HepG2 (cell line): Measurements from ENCODE around the gene SELENOW. TPM values are rescaled to one million over a fixed set of nuclear protein-coding genes. Genes with fewer than 3 reads are reported as not detected.
A peak's percentile ranks its signal among the peaks of the same experiment; 100 is the strongest.

Experiments
- ATF3 ChIP-seq: sonication (generic); formaldehyde crosslinking; IDR thresholded peaks from 2 replicates; pipeline ENCODE4 v1.4.0; 2020; ENCODE audit warnings: missing genetic modification reagents
- CEBPB ChIP-seq: IDR thresholded peaks from 2 replicates; pipeline ENCODE4 v1.6.1; 2011; ENCODE audit warnings: low read depth, low read length, improper control_type of control experiment, borderline replicate concordance
- GABPA ChIP-seq, 2 experiments: IDR thresholded peaks; 2 replicates each; pipeline ENCODE4 v1.6.1; 2011 to 2016; ENCODE audit warnings: low read depth in 2 of 2, low read length in 1 of 2, missing biosample characterization in 1 of 2, missing genetic modification characterization in 1 of 2
- GATAD2A ChIP-seq: IDR thresholded peaks from 2 replicates; pipeline ENCODE4 v1.6.1; 2016
- GTF2F1 ChIP-seq: fragments of 150-350 bp; IDR thresholded peaks from 2 replicates; pipeline ENCODE4 v1.6.1; 2014; ENCODE audit warnings: low read length
- KDM3A ChIP-seq: IDR thresholded peaks from 2 replicates; pipeline ENCODE4 v1.6.1; 2018; ENCODE audit warnings: low read depth, missing compliant biosample characterization
- MEIS2 ChIP-seq: sonication (generic); formaldehyde crosslinking; IDR thresholded peaks from 2 replicates; pipeline ENCODE4 v1.9.0; 2021; ENCODE audit warnings: mild to moderate bottlenecking, missing genetic modification reagents
- NFYC ChIP-seq: IDR thresholded peaks from 2 replicates; pipeline ENCODE4 v1.6.1; 2016; ENCODE audit warnings: missing genetic modification reagents, missing compliant biosample characterization
- PHB2 ChIP-seq: fragments of 450-650 bp; IDR thresholded peaks from 2 replicates; pipeline ENCODE4 v1.6.1; 2018; ENCODE audit not compliant: partially characterized antibody
- PLRG1 ChIP-seq: fragments of 450-650 bp; conservative IDR thresholded peaks from 2 replicates; pipeline ENCODE4 v1.6.1; 2016
- REL ChIP-seq: sonication (generic); formaldehyde crosslinking; conservative IDR thresholded peaks from 2 replicates; pipeline ENCODE4 v1.8.0; 2022; ENCODE audit warnings: mild to moderate bottlenecking, missing genetic modification reagents, moderate library complexity
- SNAPC4 ChIP-seq: sonication (generic); formaldehyde crosslinking; IDR thresholded peaks from 2 replicates; pipeline ENCODE4 v1.4.0; 2020; ENCODE audit warnings: mild to moderate bottlenecking, missing genetic modification reagents
- SNRNP70 ChIP-seq: fragments of 200-400 bp; formaldehyde crosslinking; IDR thresholded peaks from 2 replicates; pipeline ENCODE4 v1.6.1; 2017; ENCODE audit warnings: mild to moderate bottlenecking, low read depth, low read length, moderate library complexity
- SOX5 ChIP-seq: IDR thresholded peaks from 2 replicates; pipeline ENCODE4 v1.6.1; 2016; ENCODE audit warnings: borderline replicate concordance
- ZBTB49 ChIP-seq: sonication (generic); formaldehyde crosslinking; IDR thresholded peaks from 2 replicates; pipeline ENCODE4 v1.4.0; 2020; ENCODE audit warnings: missing genetic modification reagents, borderline replicate concordance
- ZNF17 ChIP-seq: sonication (generic); formaldehyde crosslinking; IDR thresholded peaks from 2 replicates; pipeline ENCODE4 v1.5.0; 2020; ENCODE audit warnings: mild to moderate bottlenecking, missing genetic modification reagents
- ZNF326 ChIP-seq: sonication (generic); formaldehyde crosslinking; IDR thresholded peaks from 2 replicates; pipeline ENCODE4 v1.4.0; 2020; ENCODE audit warnings: missing genetic modification reagents, borderline replicate concordance
- ZNF510 ChIP-seq: sonication (generic); formaldehyde crosslinking; IDR thresholded peaks from 2 replicates; pipeline ENCODE4 v1.4.0; 2020; ENCODE audit warnings: low read depth, mild to moderate bottlenecking, missing genetic modification reagents
- ZNF556 ChIP-seq: sonication (generic); formaldehyde crosslinking; IDR thresholded peaks from 2 replicates; pipeline ENCODE4 v1.4.0; 2020; ENCODE audit warnings: mild to moderate bottlenecking, missing genetic modification reagents, borderline replicate concordance
- ZNF614 ChIP-seq: IDR thresholded peaks from 2 replicates; pipeline ENCODE4 v1.6.1; 2018; ENCODE audit warnings: missing biosample characterization, missing genetic modification reagents, inconsistent platforms, borderline replicate concordance
- ZNF766 ChIP-seq: sonication (generic); formaldehyde crosslinking; IDR thresholded peaks from 2 replicates; pipeline ENCODE4 v1.5.0; 2020; ENCODE audit warnings: missing genetic modification reagents, borderline replicate concordance
- ZNF891 ChIP-seq: sonication (generic); formaldehyde crosslinking; IDR thresholded peaks from 2 replicates; pipeline ENCODE4 v1.5.0; 2020; ENCODE audit warnings: mild to moderate bottlenecking, missing genetic modification reagents
- ZSCAN30 ChIP-seq: sonication (generic); formaldehyde crosslinking; IDR thresholded peaks from 2 replicates; pipeline ENCODE4 v1.5.0; 2020; ENCODE audit warnings: mild to moderate bottlenecking, missing genetic modification reagents
- polyA plus RNA-seq, 8 experiments: library from polyadenylated mRNA; depleted of rRNA in 3 of 8; stranded (reverse) in 7 of 8; unstranded in 1 of 8; fragments of >200 nt; fragmentation: Illumina TruSeq in 4 of 8; extraction: Trizol in 4 of 8; gene quantifications; 2 replicates each; pipeline versions ENCODE4 v1.2.1 to v1.2.3, GENCODE V29; 2011 to 2016; ENCODE audit warnings: low read depth in 4 of 8, missing spikeins in 1 of 8, mixed read lengths in 1 of 8; ENCODE audit not compliant: insufficient read depth in 1 of 8
- total RNA-seq, 5 experiments: library from RNA; depleted of rRNA; stranded (reverse); fragments of >200 nt; fragmentation: Illumina TruSeq; extraction: Trizol; gene quantifications; 2 replicates each; pipeline ENCODE4 v1.2.3, GENCODE V29; 2016; ENCODE audit warnings: low read depth in 1 of 5

The SELENOW gene
- total and polyA plus RNA-seq, 2 of the 13 experiments (the other 11 are each of a cell fraction or from before 2014, with no cell fraction given), result 50.3 to 64.7 TPM

- TF ChIP-seq CEBPB (no peak), ZNF17 (CRISPR knock-in tag) (no peak), SNAPC4 (peak; percentile 75; the same call in 1 of the 2 replicates), GTF2F1 (no peak), KDM3A (no peak; the same call in 1 of the 2 replicates), MEIS2 (0 out of 2 replicates have a peak, but pooled peaks have one; percentile 53), SNRNP70 (no peak), GATAD2A (CRISPR knock-in tag) (peak; percentile 56), PLRG1 (no peak), ZNF614 (CRISPR knock-in tag) (no peak; the same call in 1 of the 2 replicates), NFYC (no peak), ZNF556 (peak; percentile 72; the same call in 1 of the 2 replicates), ZNF891 (CRISPR knock-in tag) (peak; percentile 18; the same call in 1 of the 2 replicates), SOX5 (peak; percentile 11; the same call in 1 of the 2 replicates), ZNF766 (CRISPR knock-in tag) (peak; percentile 77; the same call in 1 of the 2 replicates), ZBTB49 (CRISPR knock-in tag) (no peak; the same call in 1 of the 2 replicates), ZNF510 (CRISPR knock-in tag) (no peak; the same call in 1 of the 2 replicates), GABPA (IDR thresholded peaks at IDR 0.05; ENCODE audit: low read depth, low read length) (no peak), GABPA (CRISPR knock-in tag; IDR thresholded peaks at IDR 0.05; ENCODE audit: low read depth) (0 out of 2 replicates have a peak, but pooled peaks have one; percentile 9), ZSCAN30 (CRISPR knock-in tag) (peak; percentile 50; the same call in 1 of the 2 replicates), ZNF326 (CRISPR knock-in tag) (no peak), PHB2 (no peak), REL (CRISPR knock-in tag) (peak; percentile 29; the same call in 1 of the 2 replicates), ATF3 (CRISPR knock-in tag) (no peak; the same call in 1 of the 2 replicates)
Measured at GRCh38 chr19:47778049-47778953, at the start of gene SELENOW (continued).
